Measurements from ENCODE around the gene SLC9A9. TPM values are rescaled to one million over a fixed set of nuclear protein-coding genes. Genes with fewer than 3 reads are reported as not detected.

SLC9A9 gene
- polyA plus RNA-seq, 1 donor from 2014 or later: 0.54 TPM

- Histone ChIP-seq H3K79me2 (replicated peaks; ENCODE audit: insufficient read depth, low read length) (no peaks in the 10 kb centered on the region), H3K9ac (ENCODE audit: low read length) (no peak overlapping the region), H4K20me1 (ENCODE audit: insufficient read depth) (no peaks in the 10 kb centered on the region), H3K4me3 (ENCODE audit: low read length) (no peak overlapping the region), H3K9me2 (ENCODE audit: insufficient read depth, low read length) (no peaks in the 10 kb centered on the region), H3K36me3 (ENCODE audit: insufficient read depth, low read length) (no peaks in the 10 kb centered on the region), H3F3A (ENCODE audit: insufficient read depth, low read length, poor library complexity, severe bottlenecking) (no peaks in the 10 kb centered on the region), H2AFZ (ENCODE audit: low read depth, low read length) (no peak overlapping the region), H3K27me3 (ENCODE audit: insufficient read depth, low read depth, low read length) (no peaks in the 10 kb centered on the region), H3K4me2 (ENCODE audit: low read length) (no peak overlapping the region), H3K9me3 (ENCODE audit: low read length) (no peaks in the 10 kb centered on the region), H3K27ac (ENCODE audit: low read length) (no peak overlapping the region)
- no peak for TF ChIP-seq CTCF (IDR thresholded peaks at IDR 0.05; ENCODE audit: poor library complexity, severe bottlenecking)
- TF ChIP-seq EZH2 (IDR thresholded peaks at IDR 0.05; ENCODE audit: borderline replicate concordance, insufficient read depth, low read length, poor library complexity, severe bottlenecking): no peak
- TF ChIP-seq SMC3 (conservative IDR thresholded peaks at IDR 0.05; ENCODE audit: poor library complexity): no peak
- TF ChIP-seq POLR2AphosphoS5 (IDR thresholded peaks at IDR 0.05): no peak
- TF ChIP-seq TAF1 (IDR thresholded peaks at IDR 0.05; ENCODE audit: low read depth): no peak
- TF ChIP-seq EP300 (conservative IDR thresholded peaks at IDR 0.05; ENCODE audit: poor library complexity, severe bottlenecking): no peak
- no peak for TF ChIP-seq MXI1 (conservative IDR thresholded peaks at IDR 0.05; ENCODE audit: poor library complexity, severe bottlenecking)
- TF ChIP-seq RAD21 (conservative IDR thresholded peaks at IDR 0.05): no peak
- TF ChIP-seq REST (IDR thresholded peaks at IDR 0.05; ENCODE audit: borderline replicate concordance): no peak
These were observed 194.8 kb downstream of the SLC9A9 start for GRCh38 chr3:143653493-143653892.

- no peak for TF ChIP-seq MXI1 (conservative IDR thresholded peaks at IDR 0.05; ENCODE audit: poor library complexity, severe bottlenecking)
- TF ChIP-seq TAF1 (IDR thresholded peaks at IDR 0.05; ENCODE audit: low read depth): no peak
- TF ChIP-seq REST (IDR thresholded peaks at IDR 0.05; ENCODE audit: borderline replicate concordance): no peak
- no peak for TF ChIP-seq POLR2AphosphoS5 (IDR thresholded peaks at IDR 0.05)
- TF ChIP-seq EP300 (conservative IDR thresholded peaks at IDR 0.05; ENCODE audit: poor library complexity, severe bottlenecking): no peak
- no peak for TF ChIP-seq RAD21 (conservative IDR thresholded peaks at IDR 0.05)
- no peak for TF ChIP-seq EZH2 (IDR thresholded peaks at IDR 0.05; ENCODE audit: borderline replicate concordance, insufficient read depth, low read length, poor library complexity, severe bottlenecking)
- no peak for TF ChIP-seq SMC3 (conservative IDR thresholded peaks at IDR 0.05; ENCODE audit: poor library complexity)
- no peak for TF ChIP-seq CTCF (IDR thresholded peaks at IDR 0.05; ENCODE audit: poor library complexity, severe bottlenecking)
- Histone ChIP-seq H3K79me2 (replicated peaks; ENCODE audit: insufficient read depth, low read length) (no peaks in the 10 kb centered on the region), H3K27ac (ENCODE audit: low read length) (no peak overlapping the region), H3K4me2 (ENCODE audit: low read length) (no peak overlapping the region), H3K36me3 (ENCODE audit: insufficient read depth, low read length) (no peaks in the 10 kb centered on the region), H3K9me3 (ENCODE audit: low read length) (no peaks in the 10 kb centered on the region), H2AFZ (ENCODE audit: low read depth, low read length) (no peak overlapping the region), H3K9ac (ENCODE audit: low read length) (no peak overlapping the region), H3F3A (ENCODE audit: insufficient read depth, low read length, poor library complexity, severe bottlenecking) (no peaks in the 10 kb centered on the region), H3K9me2 (ENCODE audit: insufficient read depth, low read length) (no peaks in the 10 kb centered on the region), H3K27me3 (ENCODE audit: insufficient read depth, low read depth, low read length) (no peaks in the 10 kb centered on the region), H4K20me1 (ENCODE audit: insufficient read depth) (no peaks in the 10 kb centered on the region), H3K4me3 (ENCODE audit: low read length) (no peak overlapping the region)
These were observed 196.2 kb downstream of the SLC9A9 start for GRCh38 chr3:143652118-143652517.
